ENCODE data around the gene ACSM6.

GRCh38 chr10:95241533-95241932 is 47.5 kb downstream of the ACSM6 start:
- no peak for TF ChIP-seq CTCF (IDR thresholded peaks at IDR 0.05; ENCODE audit: low read length)
- TF ChIP-seq EZH2 (optimal IDR thresholded peaks at IDR 0.05; ENCODE audit: low read depth, low read length) = no peak
- no peak for TF ChIP-seq EZH2phosphoT487 (IDR thresholded peaks at IDR 0.05; ENCODE audit: low read length)
